Measurements from ENCODE around the gene REEP5. TPM values are rescaled to one million over a fixed set of nuclear protein-coding genes. Genes with fewer than 3 reads are reported as not detected.
A peak's percentile ranks its signal among the peaks of the same experiment; 100 is the strongest.

REEP5 gene
- total and polyA plus RNA-seq, 2 of the 13 experiments (the other 11 are each of a cell fraction or from before 2014, with no cell fraction given): 49.4 to 239 TPM

DNA sequence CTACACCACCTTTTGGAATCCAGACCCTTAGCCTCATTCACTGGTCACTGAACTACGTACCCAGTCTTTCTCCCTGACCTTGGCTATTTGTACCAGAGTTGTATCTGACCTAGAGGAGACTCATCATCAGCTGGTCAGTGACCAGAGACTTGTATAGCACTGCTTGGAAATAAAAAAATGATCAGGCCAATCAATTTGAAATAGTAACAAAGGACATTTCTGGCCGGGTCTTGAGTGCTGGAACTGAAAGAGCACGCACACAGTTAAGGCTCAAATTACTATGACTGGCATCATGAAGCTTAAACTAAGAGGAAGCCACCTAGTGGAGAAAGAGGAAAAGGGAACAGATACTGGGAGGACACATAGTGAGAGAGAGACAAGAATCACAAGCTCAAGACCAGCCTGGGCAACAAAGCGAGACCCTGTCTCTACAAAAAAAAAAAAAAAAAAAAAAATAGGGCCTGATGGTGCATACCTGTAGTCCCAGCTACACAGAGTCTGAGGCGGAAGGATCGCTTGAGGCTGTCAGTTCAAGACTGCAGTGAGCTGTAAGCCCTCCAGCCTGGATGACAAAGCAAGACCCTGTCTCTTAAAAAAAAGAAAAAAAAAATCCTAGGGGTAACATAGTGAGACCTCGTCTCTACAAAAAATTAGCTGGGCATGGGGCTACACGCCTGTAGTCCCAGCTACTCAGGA lies 73.8 kb downstream of the REEP5 start (continued):
- TF ChIP-seq, protein P1, sequence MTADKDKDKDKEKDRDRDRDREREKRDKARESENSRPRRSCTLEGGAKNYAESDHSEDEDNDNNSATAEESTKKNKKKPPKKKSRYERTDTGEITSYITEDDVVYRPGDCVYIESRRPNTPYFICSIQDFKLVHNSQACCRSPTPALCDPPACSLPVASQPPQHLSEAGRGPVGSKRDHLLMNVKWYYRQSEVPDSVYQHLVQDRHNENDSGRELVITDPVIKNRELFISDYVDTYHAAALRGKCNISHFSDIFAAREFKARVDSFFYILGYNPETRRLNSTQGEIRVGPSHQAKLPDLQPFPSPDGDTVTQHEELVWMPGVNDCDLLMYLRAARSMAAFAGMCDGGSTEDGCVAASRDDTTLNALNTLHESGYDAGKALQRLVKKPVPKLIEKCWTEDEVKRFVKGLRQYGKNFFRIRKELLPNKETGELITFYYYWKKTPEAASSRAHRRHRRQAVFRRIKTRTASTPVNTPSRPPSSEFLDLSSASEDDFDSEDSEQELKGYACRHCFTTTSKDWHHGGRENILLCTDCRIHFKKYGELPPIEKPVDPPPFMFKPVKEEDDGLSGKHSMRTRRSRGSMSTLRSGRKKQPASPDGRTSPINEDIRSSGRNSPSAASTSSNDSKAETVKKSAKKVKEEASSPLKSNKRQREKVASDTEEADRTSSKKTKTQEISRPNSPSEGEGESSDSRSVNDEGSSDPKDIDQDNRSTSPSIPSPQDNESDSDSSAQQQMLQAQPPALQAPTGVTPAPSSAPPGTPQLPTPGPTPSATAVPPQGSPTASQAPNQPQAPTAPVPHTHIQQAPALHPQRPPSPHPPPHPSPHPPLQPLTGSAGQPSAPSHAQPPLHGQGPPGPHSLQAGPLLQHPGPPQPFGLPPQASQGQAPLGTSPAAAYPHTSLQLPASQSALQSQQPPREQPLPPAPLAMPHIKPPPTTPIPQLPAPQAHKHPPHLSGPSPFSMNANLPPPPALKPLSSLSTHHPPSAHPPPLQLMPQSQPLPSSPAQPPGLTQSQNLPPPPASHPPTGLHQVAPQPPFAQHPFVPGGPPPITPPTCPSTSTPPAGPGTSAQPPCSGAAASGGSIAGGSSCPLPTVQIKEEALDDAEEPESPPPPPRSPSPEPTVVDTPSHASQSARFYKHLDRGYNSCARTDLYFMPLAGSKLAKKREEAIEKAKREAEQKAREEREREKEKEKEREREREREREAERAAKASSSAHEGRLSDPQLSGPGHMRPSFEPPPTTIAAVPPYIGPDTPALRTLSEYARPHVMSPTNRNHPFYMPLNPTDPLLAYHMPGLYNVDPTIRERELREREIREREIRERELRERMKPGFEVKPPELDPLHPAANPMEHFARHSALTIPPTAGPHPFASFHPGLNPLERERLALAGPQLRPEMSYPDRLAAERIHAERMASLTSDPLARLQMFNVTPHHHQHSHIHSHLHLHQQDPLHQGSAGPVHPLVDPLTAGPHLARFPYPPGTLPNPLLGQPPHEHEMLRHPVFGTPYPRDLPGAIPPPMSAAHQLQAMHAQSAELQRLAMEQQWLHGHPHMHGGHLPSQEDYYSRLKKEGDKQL (CRISPR knock-in tag; IDR thresholded peaks at IDR 0.05; ENCODE audit: low read depth): no peak
- no peak for TF ChIP-seq KLF12 (CRISPR knock-in tag; IDR thresholded peaks at IDR 0.05; ENCODE audit: borderline replicate concordance)
- no peak for TF ChIP-seq ZNF720 (CRISPR knock-in tag; IDR thresholded peaks at IDR 0.05)
- no peak for TF ChIP-seq RBM39 (IDR thresholded peaks at IDR 0.05; ENCODE audit: low read depth, low read length, poor library complexity, severe bottlenecking)

DNA sequence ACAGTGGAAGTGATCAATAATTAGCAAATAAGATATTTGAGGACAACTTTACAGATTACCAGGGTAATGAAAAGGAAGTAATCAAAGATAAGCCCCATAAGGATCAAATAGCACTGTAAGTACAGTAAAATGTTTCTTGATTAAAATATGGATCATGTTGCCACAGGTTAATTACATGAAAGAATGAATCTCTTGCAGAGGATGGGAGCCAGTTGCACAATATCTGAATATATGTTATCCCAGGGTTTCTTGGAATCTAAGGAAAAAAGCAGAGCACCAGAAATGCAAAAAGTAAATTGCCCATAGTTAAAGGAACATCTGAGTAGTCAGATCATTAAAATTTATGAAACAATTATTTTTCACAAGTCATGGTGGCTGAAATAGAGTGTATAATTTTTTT lies 74.7 kb downstream of the REEP5 start:
- Histone ChIP-seq H3K27me3 (ENCODE audit: control insufficient read depth in 1 of 2, insufficient read depth in 2 of 2, low read length in 2 of 2) (no peaks in the 10 kb centered on the region), H3K4me1 (ENCODE audit: insufficient read depth, low read length) (peaks cover 16% of the 10 kb centered on the region), H2AFZ (ENCODE audit: low read length) (no peak overlapping the region), H4K20me1 (ENCODE audit: insufficient read depth, low read length) (no peaks in the 10 kb centered on the region), H3K9ac (ENCODE audit: insufficient read depth, low read depth, low read length) (no peak overlapping the region), H3K4me3 (replicated peaks in 1 of 3; ENCODE audit: insufficient read depth in 1 of 3, low read depth in 2 of 3, low read length in 3 of 3) (no peak overlapping the region), H3K36me3 (replicated peaks in 1 of 2; ENCODE audit: control insufficient read depth in 1 of 2, insufficient read depth in 2 of 2, low read length in 2 of 2) (no peaks in the 10 kb centered on the region), H3K27ac (ENCODE audit: extremely low read length, insufficient read depth, low read length) (no peak overlapping the region), H3K79me2 (ENCODE audit: insufficient read depth, low read length) (no peaks in the 10 kb centered on the region), H3K9me3 (ENCODE audit: low read length) (no peaks in the 10 kb centered on the region), H3K4me2 (ENCODE audit: low read depth, low read length) (no peak overlapping the region)
- in situ Hi-C loops (cut with HindIII; ENCODE audit: extremely low pct_ligation_motif_present, low pct_unique_long_range_greater_than_20kb): loop anchor here (5.0 kb wide), 2 partner anchors 155 to 295 kb away; no protein-coding TSS in a partner anchor
- no TSS peak for BruUV-seq (replicated peaks)
- TF ChIP-seq CEBPB (IDR thresholded peaks at IDR 0.05; ENCODE audit: borderline replicate concordance, low read depth, low read length) (0 out of 2 replicates have a peak, but pooled peaks have one; percentile 24), KDM5A (IDR thresholded peaks at IDR 0.05; ENCODE audit: borderline replicate concordance, low read length) (no peak)
- ChIA-PET CTCF (ENCODE audit: low intra/inter-chr PET ratio, low total read pairs) (no interaction called here), POLR2A (no interaction called here)
- DNase-seq (ENCODE audit: low spot score): no peak
- intact Hi-C loops (cut with micrococcal nuclease; ENCODE audit: unreplicated experiment): no loop called here
- FAIRE-seq: no peak
- ATAC-seq: no peak
